Thyroid gland (tissue), 4 donors: Measurements from ENCODE around the gene C22orf42.

ENCODE experiments used
- POLR2A ChIP-seq, 2 donors: fragments of 450-650 bp; IDR thresholded peaks; one replicate each; pipeline ENCODE4 v1.6.1; 2017; ENCODE audit warnings: antibody characterized with exemption in 2 of 2, mild to moderate bottlenecking in 2 of 2, moderate library complexity in 1 of 2
- TF ChIP-seq, protein P1 (sequence below), 6 experiments: fragments of 200-600 bp in 3 of 6; fragments of 450-650 bp in 3 of 6; sonication (generic) in 3 of 6; IDR thresholded peaks; one replicate each; pipeline ENCODE4 v1.5.1; 2016 to 2019; ENCODE audit warnings: antibody characterized with exemption in 6 of 6, mild to moderate bottlenecking in 2 of 6, inconsistent platforms in 1 of 6, moderate library complexity in 1 of 6

DNA sequence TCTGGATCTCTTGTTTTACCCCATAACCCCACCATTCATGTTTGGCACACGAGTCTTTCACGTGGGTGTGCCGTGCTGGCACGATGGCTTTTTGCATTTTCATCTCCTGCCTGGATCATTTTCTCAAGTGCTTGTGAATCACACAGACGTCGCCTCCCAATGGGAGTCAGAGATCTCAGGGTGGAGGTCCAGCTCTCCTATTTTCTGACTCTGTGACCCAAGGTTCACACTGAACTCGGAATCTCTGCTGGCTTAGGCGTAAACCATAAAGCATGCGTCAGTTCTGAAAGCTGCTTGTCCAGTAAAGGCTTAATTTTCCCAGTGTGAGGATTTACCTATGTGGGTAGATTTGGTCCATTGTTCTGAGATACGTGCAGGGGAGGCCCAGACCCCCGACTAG is 16.0 kb upstream of the C22orf42 start:
- TF ChIP-seq, protein P1, sequence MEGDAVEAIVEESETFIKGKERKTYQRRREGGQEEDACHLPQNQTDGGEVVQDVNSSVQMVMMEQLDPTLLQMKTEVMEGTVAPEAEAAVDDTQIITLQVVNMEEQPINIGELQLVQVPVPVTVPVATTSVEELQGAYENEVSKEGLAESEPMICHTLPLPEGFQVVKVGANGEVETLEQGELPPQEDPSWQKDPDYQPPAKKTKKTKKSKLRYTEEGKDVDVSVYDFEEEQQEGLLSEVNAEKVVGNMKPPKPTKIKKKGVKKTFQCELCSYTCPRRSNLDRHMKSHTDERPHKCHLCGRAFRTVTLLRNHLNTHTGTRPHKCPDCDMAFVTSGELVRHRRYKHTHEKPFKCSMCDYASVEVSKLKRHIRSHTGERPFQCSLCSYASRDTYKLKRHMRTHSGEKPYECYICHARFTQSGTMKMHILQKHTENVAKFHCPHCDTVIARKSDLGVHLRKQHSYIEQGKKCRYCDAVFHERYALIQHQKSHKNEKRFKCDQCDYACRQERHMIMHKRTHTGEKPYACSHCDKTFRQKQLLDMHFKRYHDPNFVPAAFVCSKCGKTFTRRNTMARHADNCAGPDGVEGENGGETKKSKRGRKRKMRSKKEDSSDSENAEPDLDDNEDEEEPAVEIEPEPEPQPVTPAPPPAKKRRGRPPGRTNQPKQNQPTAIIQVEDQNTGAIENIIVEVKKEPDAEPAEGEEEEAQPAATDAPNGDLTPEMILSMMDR (IDR thresholded peaks at IDR 0.05) = no peak
- no peak for TF ChIP-seq POLR2A (IDR thresholded peaks at IDR 0.05)
